ENCODE measurements around the gene OPHN1.

DNA sequence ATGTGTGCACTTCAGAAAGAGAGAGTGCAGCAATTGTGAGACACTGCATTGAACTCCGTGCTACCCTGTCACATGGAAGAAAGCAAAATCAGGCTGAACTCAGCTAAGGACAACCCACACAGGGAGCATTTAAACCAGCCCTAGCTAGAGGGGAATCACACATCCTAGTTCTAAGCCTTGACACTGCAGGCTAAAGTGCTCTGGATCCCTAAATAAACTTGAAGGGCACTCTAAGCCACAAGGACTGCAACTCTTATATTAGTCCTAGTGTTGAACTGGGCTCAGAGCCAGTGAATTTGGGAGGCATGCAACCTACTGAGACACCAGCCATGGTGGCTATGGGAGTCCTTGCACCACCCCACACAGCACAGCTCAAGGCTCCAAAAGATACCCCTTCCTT is 311.9 kb downstream of the OPHN1 start:
- TF ChIP-seq, protein P1, sequence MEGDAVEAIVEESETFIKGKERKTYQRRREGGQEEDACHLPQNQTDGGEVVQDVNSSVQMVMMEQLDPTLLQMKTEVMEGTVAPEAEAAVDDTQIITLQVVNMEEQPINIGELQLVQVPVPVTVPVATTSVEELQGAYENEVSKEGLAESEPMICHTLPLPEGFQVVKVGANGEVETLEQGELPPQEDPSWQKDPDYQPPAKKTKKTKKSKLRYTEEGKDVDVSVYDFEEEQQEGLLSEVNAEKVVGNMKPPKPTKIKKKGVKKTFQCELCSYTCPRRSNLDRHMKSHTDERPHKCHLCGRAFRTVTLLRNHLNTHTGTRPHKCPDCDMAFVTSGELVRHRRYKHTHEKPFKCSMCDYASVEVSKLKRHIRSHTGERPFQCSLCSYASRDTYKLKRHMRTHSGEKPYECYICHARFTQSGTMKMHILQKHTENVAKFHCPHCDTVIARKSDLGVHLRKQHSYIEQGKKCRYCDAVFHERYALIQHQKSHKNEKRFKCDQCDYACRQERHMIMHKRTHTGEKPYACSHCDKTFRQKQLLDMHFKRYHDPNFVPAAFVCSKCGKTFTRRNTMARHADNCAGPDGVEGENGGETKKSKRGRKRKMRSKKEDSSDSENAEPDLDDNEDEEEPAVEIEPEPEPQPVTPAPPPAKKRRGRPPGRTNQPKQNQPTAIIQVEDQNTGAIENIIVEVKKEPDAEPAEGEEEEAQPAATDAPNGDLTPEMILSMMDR (IDR thresholded peaks at IDR 0.05) = no peak
- no peak for TF ChIP-seq POLR2A (IDR thresholded peaks at IDR 0.05)

All from adrenal gland (tissue), 5 donors.